HepG2 (cell line): Measurements from ENCODE around the gene PPP2R2C. TPM values are rescaled to one million over a fixed set of nuclear protein-coding genes. Genes with fewer than 3 reads are reported as not detected.

Source experiments
- ATAC-seq: fragments of 200-7000 bp; cut with Tn5 transposase; 3 replicates; pipeline ENCODE4 v1.9.1; 2020; ENCODE audit warnings: mild to moderate bottlenecking, moderate library complexity
- BruUV-seq: library from RNA; stranded (reverse); fragments of 400-500 nt; replicated peaks from 2 replicates; lab custom pipeline; 2021; lab: Mats Ljungman, UMichigan
- CTCF ChIA-PET: fragments of 300-600 bp; formaldehyde crosslinking; extraction: SDS; loops from one replicate; lab custom pipeline; 2021; ENCODE audit warnings: low total read pairs, inconsistent platforms, low intra/inter-chr PET ratio; lab: Yijun Ruan, JAX
- POLR2A ChIA-PET: fragments of 350-600 bp; sonication (Branson Sonifier 250); formaldehyde crosslinking; loops from one replicate; lab custom pipeline; 2020; ENCODE audit warnings: antibody characterized with exemption, inconsistent platforms; lab: Yijun Ruan, JAX
- DNase-seq: peaks from one replicate; pipeline ENCODE4 v3.0.0-alpha.2; 2015; ENCODE audit warnings: low spot score
- FAIRE-seq: peaks from 3 replicates; lab custom pipeline; 2011; peaks lifted over from hg19 to GRCh38; lab: Jason Lieb, UNC
- H2AFZ ChIP-seq: one replicate; pipeline ENCODE4 v1.6.1; 2011; ENCODE audit warnings: low read length, inconsistent platforms
- H3K27ac ChIP-seq: fragments of 300-600 bp; 3 replicates; pipeline ENCODE4 v1.8.0; 2011; ENCODE audit warnings: mixed run types, mild to moderate bottlenecking, mixed read lengths, low read length, inconsistent platforms; ENCODE audit not compliant: insufficient read depth; ENCODE audit errors: extremely low read length
- H3K27me3 ChIP-seq, 2 experiments: fragments of 200-600 bp in 1 of 2; 2 replicates in 1 of 2; 3 replicates in 1 of 2; pipeline versions ENCODE4 v1.6.0 to v1.8.0; 2011; ENCODE audit warnings: low read length in 2 of 2, mild to moderate bottlenecking in 2 of 2, moderate library complexity in 2 of 2, inconsistent platforms in 1 of 2; ENCODE audit not compliant: insufficient read depth in 2 of 2, control insufficient read depth in 1 of 2
- H3K36me3 ChIP-seq, 2 experiments: fragments of 200-600 bp in 1 of 2; replicated peaks in 1 of 2; 2 replicates in 1 of 2; 3 replicates in 1 of 2; pipeline versions ENCODE4 v1.5.1 to v1.8.0; 2011; ENCODE audit warnings: low read length in 2 of 2, inconsistent platforms in 1 of 2; ENCODE audit not compliant: insufficient read depth in 2 of 2, control insufficient read depth in 1 of 2
- H3K4me1 ChIP-seq: 2 replicates; pipeline ENCODE4 v1.5.1; 2012; ENCODE audit warnings: low read length, inconsistent platforms; ENCODE audit not compliant: insufficient read depth
- H3K4me2 ChIP-seq: 2 replicates; pipeline ENCODE4 v1.6.0; 2011; ENCODE audit warnings: low read depth, low read length, inconsistent platforms
- H3K4me3 ChIP-seq, 3 experiments: fragments of 200-600 bp in 1 of 3; sonication (generic), shearing (Covaris generic) in 1 of 3; replicated peaks in 1 of 3; 2 replicates each; pipeline ENCODE4 v1.5.1; 2011 to 2016; ENCODE audit warnings: low read length in 3 of 3, inconsistent platforms in 2 of 3, low read depth in 2 of 3, mild to moderate bottlenecking in 2 of 3, control low read depth in 1 of 3, mixed read lengths in 1 of 3; ENCODE audit not compliant: insufficient read depth in 1 of 3
- H3K79me2 ChIP-seq: one replicate; pipeline ENCODE4 v1.6.1; 2011; ENCODE audit warnings: low read length, inconsistent platforms; ENCODE audit not compliant: insufficient read depth
- H3K9ac ChIP-seq: 2 replicates; pipeline ENCODE4 v1.6.0; 2011; ENCODE audit warnings: mild to moderate bottlenecking, low read depth, low read length, inconsistent platforms; ENCODE audit not compliant: insufficient read depth
- H3K9me3 ChIP-seq: 2 replicates; pipeline ENCODE4 v1.5.1; 2012; ENCODE audit warnings: mild to moderate bottlenecking, low read length
- H4K20me1 ChIP-seq: 2 replicates; pipeline ENCODE4 v1.6.0; 2011; ENCODE audit warnings: inconsistent platforms, mild to moderate bottlenecking, low read length, moderate library complexity; ENCODE audit not compliant: insufficient read depth
- DDIT3 ChIP-seq: sonication (generic); formaldehyde crosslinking; IDR thresholded peaks from 2 replicates; pipeline ENCODE4 v1.4.0; 2020; ENCODE audit warnings: mild to moderate bottlenecking, missing genetic modification reagents
- GPN1 ChIP-seq: sonication (generic); formaldehyde crosslinking; IDR thresholded peaks from 2 replicates; pipeline ENCODE4 v1.5.1; 2020; ENCODE audit warnings: missing genetic modification reagents, borderline replicate concordance
- HDAC6 ChIP-seq: fragments of 200-600 bp; sonication (generic); IDR thresholded peaks from 2 replicates; pipeline ENCODE4 v1.7.0; 2017; ENCODE audit warnings: mild to moderate bottlenecking, antibody characterized with exemption, low read length, low read depth
- HNRNPL ChIP-seq: fragments of 200-400 bp; formaldehyde crosslinking; IDR thresholded peaks from 2 replicates; pipeline ENCODE4 v1.6.1; 2017; ENCODE audit warnings: mild to moderate bottlenecking, low read depth, low read length
- IRF9 ChIP-seq: sonication (generic); formaldehyde crosslinking; IDR thresholded peaks from 2 replicates; pipeline ENCODE4 v1.8.0; 2022; ENCODE audit warnings: missing genetic modification reagents, mild to moderate bottlenecking, borderline replicate concordance
- MEIS2 ChIP-seq: sonication (generic); formaldehyde crosslinking; IDR thresholded peaks from 2 replicates; pipeline ENCODE4 v1.9.0; 2021; ENCODE audit warnings: mild to moderate bottlenecking, missing genetic modification reagents
- RARA ChIP-seq: IDR thresholded peaks from 2 replicates; pipeline ENCODE4 v1.6.1; 2016; ENCODE audit warnings: missing genetic modification reagents, missing compliant biosample characterization
- TBX3 ChIP-seq: fragments of 450-650 bp; IDR thresholded peaks from 2 replicates; pipeline ENCODE4 v1.6.1; 2017; ENCODE audit warnings: antibody characterized with exemption, mild to moderate bottlenecking, inconsistent platforms, borderline replicate concordance
- THAP8 ChIP-seq: sonication (generic); formaldehyde crosslinking; IDR thresholded peaks from 2 replicates; pipeline ENCODE4 v1.5.1; 2020; ENCODE audit warnings: missing genetic modification reagents, mild to moderate bottlenecking, borderline replicate concordance
- ZNF335 ChIP-seq: sonication (generic); formaldehyde crosslinking; IDR thresholded peaks from 2 replicates; pipeline ENCODE4 v1.4.0; 2020; ENCODE audit warnings: missing genetic modification reagents
- ZNF446 ChIP-seq: sonication (generic); formaldehyde crosslinking; IDR thresholded peaks from 2 replicates; pipeline ENCODE4 v1.5.0; 2020; ENCODE audit warnings: mild to moderate bottlenecking, missing genetic modification reagents
- ZNF567 ChIP-seq: sonication (generic); formaldehyde crosslinking; IDR thresholded peaks from 2 replicates; pipeline ENCODE4 v1.8.1; 2023; ENCODE audit warnings: mild to moderate bottlenecking, missing genetic modification reagents, borderline replicate concordance
- ZNF720 ChIP-seq: sonication (generic); formaldehyde crosslinking; IDR thresholded peaks from 2 replicates; pipeline ENCODE4 v1.4.0; 2020; ENCODE audit warnings: missing genetic modification reagents
- ZNF891 ChIP-seq: sonication (generic); formaldehyde crosslinking; IDR thresholded peaks from 2 replicates; pipeline ENCODE4 v1.5.0; 2020; ENCODE audit warnings: mild to moderate bottlenecking, missing genetic modification reagents
- WGBS: methylation state at CpG from one replicate; pipeline ENCODE4 v1.1.6; 2017; ENCODE audit warnings: low lambda C conversion rate; 5-methylcytosine and 5-hydroxymethylcytosine counted together
- in situ Hi-C: cut with HindIII; loops from 2 replicates; pipeline ENCODE4 v1.10.0; 2017; ENCODE audit warnings: low pct_unique_long_range_greater_than_20kb; ENCODE audit not compliant: extremely low pct_ligation_motif_present
- intact Hi-C: fragments of 100-400 bp; cut with micrococcal nuclease; formaldehyde crosslinking; loops from one replicate; pipeline ENCODE4 v1.10.0; 2022; ENCODE audit not compliant: unreplicated experiment
- polyA plus RNA-seq, 8 experiments: library from polyadenylated mRNA; depleted of rRNA in 3 of 8; stranded (reverse) in 7 of 8; unstranded in 1 of 8; fragments of >200 nt; fragmentation: Illumina TruSeq in 4 of 8; extraction: Trizol in 4 of 8; gene quantifications; 2 replicates each; pipeline versions ENCODE4 v1.2.1 to v1.2.3, GENCODE V29; 2011 to 2016; ENCODE audit warnings: low read depth in 4 of 8, missing spikeins in 1 of 8, mixed read lengths in 1 of 8; ENCODE audit not compliant: insufficient read depth in 1 of 8
- total RNA-seq, 5 experiments: library from RNA; depleted of rRNA; stranded (reverse); fragments of >200 nt; fragmentation: Illumina TruSeq; extraction: Trizol; gene quantifications; 2 replicates each; pipeline ENCODE4 v1.2.3, GENCODE V29; 2016; ENCODE audit warnings: low read depth in 1 of 5

Gene PPP2R2C
- total and polyA plus RNA-seq, 2 of the 13 experiments (the other 11 are each of a cell fraction or from before 2014, with no cell fraction given) = 0.60 to 8.6 TPM

GRCh38 chr4:6458528-6458927 is 13.9 kb downstream of the PPP2R2C start (continued):
- TF ChIP-seq HNRNPL = no peak

GRCh38 chr4:6456450-6456849 is 16.0 kb downstream of the PPP2R2C start:
- Histone ChIP-seq H3K9ac (no peak overlapping the region), H3K36me3 (no peaks in the 10 kb centered on the region), H3K4me1 (no peaks in the 10 kb centered on the region), H3K9me3 (no peaks in the 10 kb centered on the region), H2AFZ (no peak overlapping the region), H3K27me3 (peaks cover 3 to 52% of the 10 kb centered on the region in 2 experiments; a peak in 3 of 5 replicates), H3K27ac (no peak overlapping the region), H3K79me2 (no peaks in the 10 kb centered on the region), H4K20me1 (no peaks in the 10 kb centered on the region), H3K4me3 (no peak overlapping the region), H3K4me2 (no peak overlapping the region)
- no TSS peak for BruUV-seq
- ATAC-seq = no peak
- intact Hi-C loops (no loop called here), in situ Hi-C loops (no loop called here)
- DNase-seq = no peak
- no peak for TF ChIP-seq TBX3
- no peak for TF ChIP-seq ZNF720 (CRISPR knock-in tag)
- no peak for FAIRE-seq
- 39% methylated on average over 6 of the region's 11 CpGs for WGBS
- ChIA-PET POLR2A (no interaction called here), CTCF (no interaction called here)

- ChIA-PET CTCF (no interaction called here), POLR2A (no interaction called here)
- Histone ChIP-seq H3K4me1 (no peaks in the 10 kb centered on the region), H2AFZ (no peak overlapping the region), H3K27ac (no peak overlapping the region), H3K36me3 (no peaks in the 10 kb centered on the region), H3K79me2 (no peaks in the 10 kb centered on the region), H3K4me2 (no peak overlapping the region), H3K9ac (no peak overlapping the region), H3K4me3 (no peak overlapping the region), H4K20me1 (no peaks in the 10 kb centered on the region), H3K9me3 (no peaks in the 10 kb centered on the region), H3K27me3 (peaks cover 3 to 68% of the 10 kb centered on the region in 2 experiments; a peak in 3 of 5 replicates)
- WGBS = 4% methylated on average over 11 of the region's 13 CpGs
- in situ Hi-C loops (no loop called here), intact Hi-C loops (no loop called here)
- FAIRE-seq = no peak
- no peak for ATAC-seq
- DNase-seq = no peak
- no TSS peak for BruUV-seq
- TF ChIP-seq DDIT3 (CRISPR knock-in tag) (no peak), HDAC6 (no peak), ZNF335 (CRISPR knock-in tag) (no peak), ZNF567 (CRISPR knock-in tag) (no peak), ZNF446 (CRISPR knock-in tag) (no peak), IRF9 (CRISPR knock-in tag) (no peak), MEIS2 (CRISPR knock-in tag) (no peak), THAP8 (CRISPR knock-in tag) (no peak), GPN1 (no peak), RARA (CRISPR knock-in tag) (no peak), ZNF891 (no peak)
These were observed 18.1 kb downstream of the PPP2R2C start for GRCh38 chr4:6454112-6454910.
